OCI-M2 (cell line): ENCODE data around the gene SUCNR1.
"Not testable (repeated sequence)": the region's sequence is repeated elsewhere in the genome, so short reads cannot be mapped to it uniquely, and the experiment has no call there.

Source experiments
- DNase-seq: peaks from one replicate; lab custom pipeline; 2025; ENCODE audit not compliant: unreplicated experiment; lab: John Stamatoyannopoulos, UW

Gene SUCNR1

GRCh38 chr3:151871639-151872468 lies 1.6 kb upstream of the SUCNR1 start:
- DNase-seq: peak; percentile 85

DNA sequence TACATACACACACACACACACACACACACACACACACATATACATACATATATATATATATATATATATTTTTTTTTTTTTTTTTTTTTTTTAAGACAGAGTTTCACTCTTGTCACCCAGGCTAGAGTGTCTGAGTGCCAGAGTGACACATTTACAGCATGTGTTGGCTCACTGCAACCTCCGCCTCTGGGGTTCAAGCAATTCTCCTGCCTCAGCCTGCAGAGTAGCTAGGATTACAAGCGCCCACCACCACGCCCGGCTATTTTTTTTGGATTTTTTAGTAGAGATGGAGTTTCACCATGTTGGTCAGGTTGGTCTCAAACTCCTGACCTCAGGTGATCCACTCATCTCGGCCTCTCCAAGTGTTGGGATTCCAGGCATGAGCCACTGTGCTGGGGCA lies 636 bp downstream of the SUCNR1 start:
- not testable (repeated sequence) for DNase-seq

GRCh38 chr3:151875759-151876158 lies 2.3 kb downstream of the SUCNR1 start:
- no peak for DNase-seq

- DNase-seq: peak; percentile 33
These were observed 3.8 kb downstream of the SUCNR1 start for GRCh38 chr3:151877269-151877668.

GRCh38 chr3:151878465-151878864 lies 5.0 kb downstream of the SUCNR1 start:
- no peak for DNase-seq

DNA sequence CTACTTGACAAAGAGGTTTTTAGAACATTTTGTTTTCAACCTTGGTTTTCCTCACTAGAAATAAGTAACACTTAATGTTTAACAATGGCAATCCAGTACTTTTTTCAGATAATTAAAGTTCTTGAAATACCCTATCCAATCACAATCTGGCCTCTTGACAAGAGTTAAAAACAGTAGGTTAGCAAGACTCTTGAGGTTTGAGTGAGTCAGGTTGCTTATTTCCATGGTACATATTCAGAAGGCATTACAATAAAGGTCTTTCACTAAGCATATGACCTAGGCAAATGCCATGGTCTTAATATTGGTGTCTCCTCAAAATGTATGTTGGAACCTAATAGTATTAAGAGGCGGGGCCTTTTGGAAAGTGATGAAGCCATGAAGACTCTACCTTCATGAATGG lies 5.6 kb downstream of the SUCNR1 start:
- DNase-seq: no peak

DNA sequence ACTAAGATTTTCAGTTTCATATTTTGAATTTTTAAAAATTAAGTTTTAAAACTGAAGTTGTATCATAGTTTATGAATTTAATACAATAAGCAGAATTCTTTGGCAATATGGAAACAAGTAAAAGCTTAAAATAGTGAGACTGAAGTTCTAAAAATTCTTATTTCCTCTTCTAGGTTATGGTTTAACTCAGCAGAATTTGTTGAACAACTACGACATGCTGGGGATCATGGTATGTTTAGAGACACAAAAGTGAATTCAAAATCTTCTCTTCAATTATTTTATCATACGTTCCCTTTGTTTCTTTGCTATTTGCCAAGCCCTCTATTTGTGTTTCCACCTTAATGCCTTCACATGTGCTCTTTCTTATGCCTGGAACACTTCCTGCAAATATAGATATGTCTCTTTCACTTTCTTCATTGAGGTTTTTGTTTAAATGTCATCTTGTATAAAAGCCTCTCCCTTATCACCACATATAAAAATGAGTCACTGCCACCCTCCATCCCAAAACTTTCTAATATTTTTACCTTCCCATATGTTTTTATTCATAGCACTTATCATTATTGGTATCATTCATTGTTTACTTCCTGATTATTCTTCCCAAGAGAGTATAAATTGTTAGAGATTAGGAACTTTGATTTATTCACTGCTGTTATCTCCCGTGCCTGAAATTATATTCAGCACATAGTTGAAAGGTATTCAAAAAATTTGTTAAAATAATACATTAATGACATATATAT lies 6.4 kb downstream of the SUCNR1 start:
- DNase-seq: no peak

GRCh38 chr3:151880416-151880690 lies 6.9 kb downstream of the SUCNR1 start:
- DNase-seq: no peak

DNA sequence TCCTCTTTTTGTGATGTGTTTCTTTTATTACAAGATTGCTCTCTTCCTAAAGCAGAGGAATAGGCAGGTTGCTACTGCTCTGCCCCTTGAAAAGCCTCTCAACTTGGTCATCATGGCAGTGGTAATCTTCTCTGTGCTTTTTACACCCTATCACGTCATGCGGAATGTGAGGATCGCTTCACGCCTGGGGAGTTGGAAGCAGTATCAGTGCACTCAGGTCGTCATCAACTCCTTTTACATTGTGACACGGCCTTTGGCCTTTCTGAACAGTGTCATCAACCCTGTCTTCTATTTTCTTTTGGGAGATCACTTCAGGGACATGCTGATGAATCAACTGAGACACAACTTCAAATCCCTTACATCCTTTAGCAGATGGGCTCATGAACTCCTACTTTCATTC lies 7.7 kb downstream of the SUCNR1 start:
- DNase-seq: no peak

- DNase-seq: peak; percentile 33
These were observed 12.0 kb downstream of the SUCNR1 start for GRCh38 chr3:151885397-151885796.

GRCh38 chr3:151887450-151888211 lies 14.2 kb downstream of the SUCNR1 start:
- not testable (repeated sequence) for DNase-seq

DNA sequence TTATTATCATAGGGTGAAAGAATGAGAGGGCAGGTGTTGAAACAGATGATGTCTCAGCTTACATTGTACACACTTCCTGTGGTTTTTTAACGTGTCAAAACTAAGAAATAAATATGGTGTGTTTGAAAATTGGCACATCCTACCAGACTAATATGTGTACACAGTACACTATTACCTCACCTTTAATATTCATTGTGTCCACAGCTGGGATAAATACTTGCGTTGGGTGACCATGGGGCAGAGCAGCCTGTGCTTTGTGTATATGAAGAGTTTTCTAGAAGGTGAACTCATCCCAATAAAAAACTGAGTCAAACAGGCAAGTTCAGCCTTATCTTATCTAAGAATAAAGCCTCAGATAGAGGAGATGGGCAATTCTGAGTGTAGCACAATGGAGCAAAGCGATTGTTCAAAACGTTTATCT lies 17.3 kb downstream of the SUCNR1 start:
- DNase-seq: no peak

- DNase-seq: no peak
These were observed 18.3 kb downstream of the SUCNR1 start for GRCh38 chr3:151891721-151892120.

DNA sequence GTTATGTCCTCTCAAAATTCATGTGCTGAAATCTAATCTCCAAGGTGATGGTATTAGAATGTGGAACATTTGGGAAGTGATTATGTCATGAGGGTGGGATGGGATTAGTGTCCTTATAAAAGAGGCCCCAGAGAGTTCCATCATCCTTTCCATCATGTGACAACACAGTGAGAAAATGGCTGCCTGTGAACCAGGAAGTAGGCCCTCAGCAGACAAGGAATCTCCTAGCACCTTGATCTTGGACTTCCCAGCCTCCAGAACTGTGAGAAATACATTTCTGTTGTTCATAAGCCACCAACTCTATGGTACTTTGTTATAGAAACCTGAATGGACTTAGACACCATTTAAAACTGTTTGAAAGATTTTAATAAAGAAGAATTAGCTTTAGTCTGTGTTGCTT lies 20.8 kb downstream of the SUCNR1 start:
- DNase-seq: no peak

GRCh38 chr3:151895478-151896241 lies 22.2 kb downstream of the SUCNR1 start:
- DNase-seq: no peak

DNA sequence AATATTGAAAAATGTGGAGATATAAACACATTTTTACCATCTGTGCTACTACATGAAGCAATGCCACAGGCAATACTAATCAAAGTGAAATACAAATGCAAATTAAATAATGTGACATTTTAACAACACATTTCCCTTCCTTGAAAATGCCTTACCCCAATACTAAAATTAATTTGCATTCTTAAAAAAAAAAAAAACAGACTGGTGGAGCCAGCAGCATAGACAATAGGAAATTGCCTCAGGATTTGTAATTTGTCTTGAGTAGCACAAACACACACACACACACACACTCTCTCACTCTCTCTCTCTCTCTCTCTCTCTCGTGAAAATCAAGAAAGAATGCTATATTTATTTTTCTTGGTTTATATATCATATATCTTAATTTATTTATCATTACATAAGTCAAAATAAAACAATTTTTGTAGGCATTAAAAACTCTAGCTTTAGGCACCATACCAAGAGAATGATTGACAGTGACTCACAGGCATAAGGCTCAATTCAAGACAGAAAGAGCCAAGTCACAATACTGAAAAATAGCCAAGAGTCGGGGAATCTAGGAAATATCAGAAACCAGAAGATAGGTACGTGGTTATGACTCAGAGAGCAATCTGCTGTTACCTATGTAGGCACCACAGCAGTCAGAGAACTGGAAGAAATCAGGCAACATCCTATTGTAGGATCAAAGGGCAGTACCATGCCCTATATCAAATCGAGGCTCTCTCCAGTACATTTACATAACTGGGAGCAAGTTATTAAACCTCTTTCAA lies 23.0 kb downstream of the SUCNR1 start:
- DNase-seq: no peak

DNA sequence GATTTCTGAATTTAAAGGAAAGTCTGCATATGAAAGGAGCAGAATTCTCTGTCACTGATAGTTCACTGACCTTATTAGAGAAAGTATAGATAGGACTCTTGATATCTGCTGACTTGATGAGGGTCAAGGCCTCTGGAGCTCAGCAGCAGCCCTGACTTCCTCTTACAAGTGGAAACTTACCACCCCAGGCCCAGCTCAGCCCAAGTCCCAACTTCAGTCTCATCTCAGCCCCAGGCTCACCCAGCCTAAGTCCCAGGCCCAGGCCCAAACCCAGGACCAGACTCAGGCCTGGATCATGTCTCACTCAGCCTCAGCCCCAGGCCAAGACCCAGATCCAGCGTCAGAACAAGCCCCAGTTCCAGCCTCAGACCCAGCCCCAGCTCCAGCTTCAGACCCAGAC lies 24.7 kb downstream of the SUCNR1 start:
- not testable (repeated sequence) for DNase-seq

GRCh38 chr3:151898564-151899261 lies 25.3 kb downstream of the SUCNR1 start:
- not testable (repeated sequence) for DNase-seq

DNA sequence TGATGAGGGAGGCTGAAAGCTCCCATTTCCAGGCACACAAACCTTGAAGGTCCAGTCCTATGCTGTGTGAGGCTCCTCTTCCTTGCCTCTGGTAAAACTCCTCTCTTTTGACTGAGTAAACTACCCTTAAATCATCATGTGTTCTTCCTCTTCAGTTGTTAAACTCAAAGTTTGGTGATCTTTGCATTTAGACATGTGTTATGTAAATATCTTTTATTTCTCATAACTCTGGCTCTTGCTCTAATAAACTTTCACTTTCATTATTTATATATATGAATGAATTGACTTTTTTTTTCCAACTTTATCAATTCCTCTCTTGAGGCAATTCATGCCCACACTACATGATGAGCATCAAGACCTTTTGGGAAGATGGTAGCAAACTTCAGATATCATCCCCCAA lies 26.6 kb downstream of the SUCNR1 start:
- DNase-seq: no peak

- no peak for DNase-seq
These were observed 27.0 kb downstream of the SUCNR1 start for GRCh38 chr3:151900460-151900859.
